MM.1S (cell line): ENCODE results near the gene RASGEF1C.

Experiments used
- DNase-seq: peaks from one replicate; pipeline ENCODE4 v3.0.0-alpha.2; 2015
- H2AFZ ChIP-seq: fragments of 300-600 bp; sonication (generic); 2 replicates; pipeline ENCODE4 v1.6.0; 2016; ENCODE audit warnings: antibody characterized with exemption, low read length
- H3F3A ChIP-seq: fragments of 300-600 bp; sonication (generic); 2 replicates; pipeline ENCODE4 v1.6.1; 2016; ENCODE audit warnings: mild to moderate bottlenecking, antibody characterized with exemption, low read length, moderate library complexity, mixed read lengths; ENCODE audit not compliant: insufficient read depth
- H3K27ac ChIP-seq: fragments of 300-600 bp; sonication (generic); 2 replicates; pipeline ENCODE4 v1.5.1; 2016; ENCODE audit warnings: mild to moderate bottlenecking, low read length
- H3K27me3 ChIP-seq: fragments of 300-600 bp; sonication (generic); replicated peaks from 2 replicates; pipeline ENCODE4 v1.6.0; 2016; ENCODE audit warnings: low read length; ENCODE audit not compliant: insufficient read depth
- H3K36me3 ChIP-seq: fragments of 300-600 bp; sonication (generic); replicated peaks from 2 replicates; pipeline ENCODE4 v1.6.1; 2016; ENCODE audit warnings: mild to moderate bottlenecking, low read length, mixed read lengths; ENCODE audit not compliant: insufficient read depth
- H3K4me1 ChIP-seq: fragments of 300-600 bp; sonication (generic); 2 replicates; pipeline ENCODE4 v1.6.1; 2016; ENCODE audit warnings: low read length, mixed read lengths
- H3K4me2 ChIP-seq: fragments of 300-600 bp; sonication (generic); 2 replicates; pipeline ENCODE4 v1.6.0; 2016; ENCODE audit warnings: low read depth, low read length
- H3K4me3 ChIP-seq: fragments of 300-600 bp; sonication (generic); 2 replicates; pipeline ENCODE4 v1.5.1; 2016; ENCODE audit warnings: low read length, mixed read lengths
- H3K79me2 ChIP-seq: fragments of 300-600 bp; sonication (generic); 2 replicates; pipeline ENCODE4 v1.6.1; 2016; ENCODE audit warnings: mixed run types, low read length, mixed read lengths
- H3K9ac ChIP-seq: fragments of 300-600 bp; sonication (generic); 2 replicates; pipeline ENCODE4 v1.6.1; 2016; ENCODE audit warnings: low read length, mixed read lengths
- H3K9me2 ChIP-seq: fragments of 300-600 bp; sonication (generic); replicated peaks from 2 replicates; pipeline ENCODE4 v1.6.1; 2016; ENCODE audit warnings: mild to moderate bottlenecking, low read length, mixed read lengths; ENCODE audit not compliant: insufficient read depth
- H3K9me3 ChIP-seq: fragments of 300-600 bp; sonication (generic); replicated peaks from 2 replicates; pipeline ENCODE4 v1.6.1; 2016; ENCODE audit warnings: mild to moderate bottlenecking, low read length, mixed read lengths; ENCODE audit not compliant: insufficient read depth
- H4K20me1 ChIP-seq: fragments of 300-600 bp; sonication (generic); 2 replicates; pipeline ENCODE4 v1.6.1; 2016; ENCODE audit warnings: mild to moderate bottlenecking, low read length, moderate library complexity, mixed read lengths; ENCODE audit not compliant: insufficient read depth
- CTCF ChIP-seq: fragments of 300-600 bp; sonication (generic); IDR thresholded peaks from 2 replicates; pipeline ENCODE4 v1.5.1; 2016; ENCODE audit warnings: antibody characterized with exemption, low read length, mixed read lengths
- EZH2 ChIP-seq: fragments of 300-600 bp; sonication (generic); optimal IDR thresholded peaks from 2 replicates; pipeline ENCODE3; 2017; ENCODE audit warnings: low read depth, mild to moderate bottlenecking, antibody characterized with exemption, low read length, mixed read lengths
- EZH2phosphoT487 ChIP-seq: fragments of 300-600 bp; sonication (generic); IDR thresholded peaks from 2 replicates; pipeline ENCODE4 v1.6.1; 2018; ENCODE audit warnings: antibody characterized with exemption, low read length

The RASGEF1C gene

GRCh38 chr5:180222056-180222455 lies 13.0 kb upstream of the RASGEF1C start:
- H3K9me3 ChIP-seq: no peaks in the 10 kb centered on the region
- H3F3A ChIP-seq: no peaks in the 10 kb centered on the region
- H3K4me1 ChIP-seq: no peaks in the 10 kb centered on the region
- no peak overlapping the region for H3K4me2 ChIP-seq
- H3K9me2 ChIP-seq: no peaks in the 10 kb centered on the region
- no peaks in the 10 kb centered on the region for H3K79me2 ChIP-seq
- H3K36me3 ChIP-seq: no peaks in the 10 kb centered on the region
- H3K4me3 ChIP-seq: no peak overlapping the region
- no peak overlapping the region for H2AFZ ChIP-seq
- DNase-seq: no peak
- no peaks in the 10 kb centered on the region for H4K20me1 ChIP-seq
- no peaks in the 10 kb centered on the region; the same call in 1 of the 2 replicates for H3K27me3 ChIP-seq
- no peak for TF ChIP-seq EZH2
- no peak for TF ChIP-seq EZH2phosphoT487
- no peak for TF ChIP-seq CTCF
- no peak overlapping the region for H3K9ac ChIP-seq
- no peak overlapping the region for H3K27ac ChIP-seq

GRCh38 chr5:180217797-180218196 lies 8.8 kb upstream of the RASGEF1C start:
- Histone ChIP-seq H3K79me2 (no peaks in the 10 kb centered on the region), H3K36me3 (no peaks in the 10 kb centered on the region), H3K4me2 (no peak overlapping the region), H3K9me2 (no peaks in the 10 kb centered on the region), H3K27ac (no peak overlapping the region), H3K4me3 (no peak overlapping the region), H2AFZ (no peak overlapping the region), H3K9ac (no peak overlapping the region), H3K4me1 (no peaks in the 10 kb centered on the region), H3K9me3 (no peaks in the 10 kb centered on the region), H3K27me3 (no peaks in the 10 kb centered on the region; the same call in 1 of the 2 replicates), H3F3A (no peaks in the 10 kb centered on the region), H4K20me1 (no peaks in the 10 kb centered on the region)
- DNase-seq: no peak
- TF ChIP-seq EZH2phosphoT487 (no peak), CTCF (no peak), EZH2 (no peak)

- H3K9me2 ChIP-seq: no peaks in the 10 kb centered on the region
Observed at GRCh38 chr5:180216646-180217171, 7.7 kb upstream of the RASGEF1C start.

More at GRCh38 chr5:180216646-180217171, 7.7 kb upstream of the RASGEF1C start:
- no peaks in the 10 kb centered on the region for H3K79me2 ChIP-seq
- no peak overlapping the region for H3K27ac ChIP-seq
- H4K20me1 ChIP-seq: no peaks in the 10 kb centered on the region
- H3F3A ChIP-seq: no peaks in the 10 kb centered on the region
- no peaks in the 10 kb centered on the region for H3K36me3 ChIP-seq
- H3K9ac ChIP-seq: no peak overlapping the region
- TF ChIP-seq EZH2phosphoT487 (no peak), CTCF (no peak)
- no peaks in the 10 kb centered on the region for H3K9me3 ChIP-seq
- H3K4me2 ChIP-seq: no peak overlapping the region
- H3K27me3 ChIP-seq: no peaks in the 10 kb centered on the region; the same call in 1 of the 2 replicates
- DNase-seq: no peak
- H2AFZ ChIP-seq: no peak overlapping the region
- H3K4me1 ChIP-seq: no peaks in the 10 kb centered on the region
- H3K4me3 ChIP-seq: no peak overlapping the region
